ENCODE results near the gene GPR152.
A peak's percentile ranks its signal among the peaks of the same experiment; 100 is the strongest.

GPR152 gene

GRCh38 chr11:67423891-67424613, 28.5 kb downstream of the GPR152 start:
- Histone ChIP-seq H3K4me3 (ENCODE audit: control insufficient read depth in 1 of 7, extremely low read depth in 1 of 7, insufficient read depth in 4 of 7, low read depth in 2 of 7, low read length in 6 of 7) (no peak overlapping the region), H3K27ac (ENCODE audit: insufficient read depth in 1 of 2, low read depth in 1 of 2, low read length in 2 of 2, poor library complexity in 1 of 2, severe bottlenecking in 2 of 2) (no peak overlapping the region), H3K36me3 (ENCODE audit: control insufficient read depth in 4 of 4, insufficient read depth in 4 of 4, low read length in 3 of 4) (no peaks in the 10 kb centered on the region), H3K4me1 (ENCODE audit: control extremely low read depth in 1 of 4, control insufficient read depth in 4 of 4, insufficient read depth in 4 of 4, low read length in 3 of 4) (peaks cover 3 to 57% (median 31%) of the 10 kb centered on the region in 4 experiments), H3K9me3 (ENCODE audit: control extremely low read depth in 1 of 5, control insufficient read depth in 4 of 5, insufficient read depth in 2 of 5, low read depth in 1 of 5, low read length in 4 of 5) (no peaks in the 10 kb centered on the region), H3K27me3 (replicated peaks in 2 of 5; ENCODE audit: control insufficient read depth in 4 of 5, insufficient read depth in 5 of 5, low read length in 4 of 5) (no peaks in the 10 kb centered on the region)
- 96% methylated on average over 30 of the region's 34 CpGs for WGBS (ENCODE audit: insufficient coverage)
- ChIA-PET CTCF (interaction anchor here (1.1 to 4.4 kb wide), 4 partner anchors 12 to 22 kb away, joined by 3 to 22 read pairs (median 6); partner anchors contain the start of genes PPP1CA and PTPRCAP), POLR2A (no interaction called here)
- DNase-seq: no peak

- no peak for DNase-seq
- POLR2A ChIA-PET: no interaction called here
- Histone ChIP-seq H3K36me3 (ENCODE audit: control insufficient read depth in 4 of 4, insufficient read depth in 4 of 4, low read length in 3 of 4) (no peaks in the 10 kb centered on the region), H3K27me3 (replicated peaks in 2 of 5; ENCODE audit: control insufficient read depth in 4 of 5, insufficient read depth in 5 of 5, low read length in 4 of 5) (no peaks in the 10 kb centered on the region), H3K9me3 (ENCODE audit: control extremely low read depth in 1 of 5, control insufficient read depth in 4 of 5, insufficient read depth in 2 of 5, low read depth in 1 of 5, low read length in 4 of 5) (no peaks in the 10 kb centered on the region), H3K27ac (ENCODE audit: insufficient read depth in 1 of 2, low read depth in 1 of 2, low read length in 2 of 2, poor library complexity in 1 of 2, severe bottlenecking in 2 of 2) (no peak overlapping the region), H3K4me3 (ENCODE audit: control insufficient read depth in 1 of 7, extremely low read depth in 1 of 7, insufficient read depth in 4 of 7, low read depth in 2 of 7, low read length in 6 of 7) (no peak overlapping the region), H3K4me1 (ENCODE audit: control extremely low read depth in 1 of 4, control insufficient read depth in 4 of 4, insufficient read depth in 4 of 4, low read length in 3 of 4) (peaks cover 0 to 57% (median 32%) of the 10 kb centered on the region in 4 experiments)
- WGBS (ENCODE audit: insufficient coverage): 93% methylated on average over 12 of the region's 13 CpGs
- CTCF ChIA-PET: interaction anchor here (0.8 to 4.4 kb wide), 5 partner anchors 9 to 88 kb away, joined by 3 to 22 read pairs (median 4); partner anchors contain the start of genes PPP1CA and PTPRCAP
Observed at GRCh38 chr11:67423466-67423865, 29.1 kb downstream of the GPR152 start.

GRCh38 chr11:67422891-67423290, 29.6 kb downstream of the GPR152 start:
- DNase-seq: no peak
- WGBS (ENCODE audit: insufficient coverage): 77% methylated on average over 5 of the region's 6 CpGs
- Histone ChIP-seq H3K4me1 (ENCODE audit: control extremely low read depth in 1 of 4, control insufficient read depth in 4 of 4, insufficient read depth in 4 of 4, low read length in 3 of 4) (peaks cover 0 to 61% (median 38%) of the 10 kb centered on the region in 4 experiments), H3K27me3 (replicated peaks in 2 of 5; ENCODE audit: control insufficient read depth in 4 of 5, insufficient read depth in 5 of 5, low read length in 4 of 5) (no peaks in the 10 kb centered on the region), H3K4me3 (ENCODE audit: control insufficient read depth in 1 of 7, extremely low read depth in 1 of 7, insufficient read depth in 4 of 7, low read depth in 2 of 7, low read length in 6 of 7) (no peak overlapping the region), H3K9me3 (ENCODE audit: control extremely low read depth in 1 of 5, control insufficient read depth in 4 of 5, insufficient read depth in 2 of 5, low read depth in 1 of 5, low read length in 4 of 5) (no peaks in the 10 kb centered on the region), H3K36me3 (ENCODE audit: control insufficient read depth in 4 of 4, insufficient read depth in 4 of 4, low read length in 3 of 4) (no peaks in the 10 kb centered on the region), H3K27ac (ENCODE audit: insufficient read depth in 1 of 2, low read depth in 1 of 2, low read length in 2 of 2, poor library complexity in 1 of 2, severe bottlenecking in 2 of 2) (no peak overlapping the region)
- CTCF ChIA-PET: interaction anchor here (0.8 to 4.4 kb wide), 4 partner anchors 9 to 88 kb away, joined by 3 to 22 read pairs (median 4); partner anchors contain the start of gene PPP1CA
- POLR2A ChIA-PET: no interaction called here

- CTCF ChIA-PET: interaction anchor here (2.0 to 6.4 kb wide), 3 partner anchors 13 to 19 kb away, joined by 8 to 60 read pairs (median 22); partner anchors contain the start of genes PPP1CA, PTPRCAP and TBC1D10C
- H3K27ac ChIP-seq (ENCODE audit: insufficient read depth in 1 of 2, low read depth in 1 of 2, low read length in 2 of 2, poor library complexity in 1 of 2, severe bottlenecking in 2 of 2): no peak overlapping the region
Observed at GRCh38 chr11:67421430-67422031, 31.0 kb downstream of the GPR152 start.

GRCh38 chr11:67420646-67421429, 31.7 kb downstream of the GPR152 start:
- H3K9me3 ChIP-seq (ENCODE audit: control extremely low read depth in 1 of 5, control insufficient read depth in 4 of 5, insufficient read depth in 2 of 5, low read depth in 1 of 5, low read length in 4 of 5): no peaks in the 10 kb centered on the region
- DNase-seq: peak; percentile 93 to 97 (median 96)
- ChIA-PET CTCF (interaction anchor here (1.2 to 6.4 kb wide), 5 partner anchors 13 to 69 kb away, joined by 4 to 60 read pairs (median 8); partner anchors contain the start of genes PPP1CA, PTPRCAP and TBC1D10C), POLR2A (interaction anchor here (0.6 to 1.9 kb wide), 6 partner anchors 9 to 30 kb away, joined by 3 to 9 read pairs (median 5); partner anchors contain the start of genes PPP1CA and PTPRCAP)
- H3K36me3 ChIP-seq (ENCODE audit: control insufficient read depth in 4 of 4, insufficient read depth in 4 of 4, low read length in 3 of 4): no peaks in the 10 kb centered on the region
- H3K27me3 ChIP-seq (replicated peaks in 2 of 5; ENCODE audit: control insufficient read depth in 4 of 5, insufficient read depth in 5 of 5, low read length in 4 of 5): no peaks in the 10 kb centered on the region
- peak overlapping the region in 6 of 7 experiments; percentile 28 to 73 (median 64) for H3K4me3 ChIP-seq (ENCODE audit: control insufficient read depth in 1 of 7, extremely low read depth in 1 of 7, insufficient read depth in 4 of 7, low read depth in 2 of 7, low read length in 6 of 7)
- under 1% methylated on average over 86 of the region's 97 CpGs for WGBS (ENCODE audit: insufficient coverage)
- H3K4me1 ChIP-seq (ENCODE audit: control extremely low read depth in 1 of 4, control insufficient read depth in 4 of 4, insufficient read depth in 4 of 4, low read length in 3 of 4): peaks cover 0 to 75% (median 53%) of the 10 kb centered on the region in 4 experiments
- peak overlapping the region in 1 of 2 experiments; percentile 5 for H3K27ac ChIP-seq (ENCODE audit: insufficient read depth in 1 of 2, low read depth in 1 of 2, low read length in 2 of 2, poor library complexity in 1 of 2, severe bottlenecking in 2 of 2)

More at GRCh38 chr11:67421430-67422031, 31.0 kb downstream of the GPR152 start:
- Histone ChIP-seq H3K9me3 (ENCODE audit: control extremely low read depth in 1 of 5, control insufficient read depth in 4 of 5, insufficient read depth in 2 of 5, low read depth in 1 of 5, low read length in 4 of 5) (no peaks in the 10 kb centered on the region), H3K27me3 (replicated peaks in 2 of 5; ENCODE audit: control insufficient read depth in 4 of 5, insufficient read depth in 5 of 5, low read length in 4 of 5) (no peaks in the 10 kb centered on the region), H3K4me3 (ENCODE audit: control insufficient read depth in 1 of 7, extremely low read depth in 1 of 7, insufficient read depth in 4 of 7, low read depth in 2 of 7, low read length in 6 of 7) (peak overlapping the region in 2 of 7 experiments; percentile 51 to 63), H3K4me1 (ENCODE audit: control extremely low read depth in 1 of 4, control insufficient read depth in 4 of 4, insufficient read depth in 4 of 4, low read length in 3 of 4) (peaks cover 0 to 68% (median 46%) of the 10 kb centered on the region in 4 experiments), H3K36me3 (ENCODE audit: control insufficient read depth in 4 of 4, insufficient read depth in 4 of 4, low read length in 3 of 4) (no peaks in the 10 kb centered on the region)
- POLR2A ChIA-PET: interaction anchor here (1.0 to 1.9 kb wide), 4 partner anchors 9 to 20 kb away, joined by 4 to 9 read pairs (median 8); partner anchors contain the start of genes PPP1CA and PTPRCAP
- WGBS (ENCODE audit: insufficient coverage): 80% methylated on average over 21 of the region's 22 CpGs
- no peak for DNase-seq

GRCh38 chr11:67420147-67420645, 32.3 kb downstream of the GPR152 start:
- Histone ChIP-seq H3K27me3 (replicated peaks in 2 of 5; ENCODE audit: control insufficient read depth in 4 of 5, insufficient read depth in 5 of 5, low read length in 4 of 5) (no peaks in the 10 kb centered on the region), H3K4me3 (ENCODE audit: control insufficient read depth in 1 of 7, extremely low read depth in 1 of 7, insufficient read depth in 4 of 7, low read depth in 2 of 7, low read length in 6 of 7) (peak overlapping the region in 5 of 7 experiments; percentile 38 to 73 (median 64)), H3K36me3 (ENCODE audit: control insufficient read depth in 4 of 4, insufficient read depth in 4 of 4, low read length in 3 of 4) (no peaks in the 10 kb centered on the region), H3K9me3 (ENCODE audit: control extremely low read depth in 1 of 5, control insufficient read depth in 4 of 5, insufficient read depth in 2 of 5, low read depth in 1 of 5, low read length in 4 of 5) (no peaks in the 10 kb centered on the region), H3K4me1 (ENCODE audit: control extremely low read depth in 1 of 4, control insufficient read depth in 4 of 4, insufficient read depth in 4 of 4, low read length in 3 of 4) (peaks cover 0 to 77% (median 58%) of the 10 kb centered on the region in 4 experiments), H3K27ac (ENCODE audit: insufficient read depth in 1 of 2, low read depth in 1 of 2, low read length in 2 of 2, poor library complexity in 1 of 2, severe bottlenecking in 2 of 2) (peak overlapping the region in 1 of 2 experiments; percentile 5)
- POLR2A ChIA-PET: interaction anchor here (0.6 to 2.7 kb wide), 5 partner anchors 11 to 31 kb away, joined by 3 to 15 read pairs (median 9); partner anchors contain the start of gene PPP1CA
- no peak for DNase-seq
- 47% methylated on average over 10 of the region's 15 CpGs for WGBS (ENCODE audit: insufficient coverage)
- CTCF ChIA-PET: interaction anchor here (1.2 to 6.4 kb wide), 5 partner anchors 12 to 68 kb away, joined by 4 to 60 read pairs (median 8); partner anchors contain the start of genes PPP1CA, PTPRCAP and TBC1D10C

All from common myeloid progenitor, CD34-positive (primary cell).